NCI-H2227 treated with DMSO at 0.1 percent for 48 hours (cell line): Measurements from ENCODE around the gene RASA3.

Experiments used
- DNase-seq: peaks from one replicate; lab custom pipeline; 2025; lab: John Stamatoyannopoulos, UW

The RASA3 gene

DNA sequence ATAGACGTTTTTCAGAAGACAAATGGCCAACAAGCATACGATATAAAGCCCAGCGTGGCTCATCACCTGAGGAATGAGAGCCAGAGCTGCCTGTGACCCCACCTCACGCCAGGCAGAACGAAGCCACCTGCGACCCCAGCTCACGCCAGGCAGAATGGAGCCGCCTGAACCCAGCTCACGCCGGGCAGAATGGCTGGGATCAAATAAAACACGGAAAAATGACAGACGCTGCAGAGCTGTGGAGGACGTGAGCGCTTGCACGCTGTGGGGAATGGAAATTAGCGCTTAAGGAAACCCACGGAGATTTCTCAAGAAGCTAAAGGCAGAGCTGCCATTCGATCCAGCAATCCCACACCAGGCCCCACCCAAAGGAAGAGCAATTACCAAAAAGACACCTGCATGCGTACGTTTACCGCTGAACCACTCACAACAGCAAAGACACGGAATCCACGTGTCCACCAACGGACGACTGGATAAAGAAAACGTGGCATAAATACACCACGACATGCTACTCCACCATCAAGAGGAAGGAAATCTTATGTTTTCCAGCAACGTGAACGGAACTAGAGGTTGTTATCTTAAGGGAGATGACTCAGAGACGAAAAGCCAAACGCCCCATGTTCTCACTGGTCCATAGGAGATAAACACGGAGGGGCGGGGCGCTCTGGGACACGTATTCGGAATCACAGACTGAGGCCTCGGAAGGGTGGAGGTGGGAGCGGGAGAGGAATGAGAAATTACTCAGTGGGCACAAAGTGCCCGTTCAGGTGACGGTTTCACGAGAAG is 127.8 kb downstream of the RASA3 start:
- DNase-seq, result no peak

DNA sequence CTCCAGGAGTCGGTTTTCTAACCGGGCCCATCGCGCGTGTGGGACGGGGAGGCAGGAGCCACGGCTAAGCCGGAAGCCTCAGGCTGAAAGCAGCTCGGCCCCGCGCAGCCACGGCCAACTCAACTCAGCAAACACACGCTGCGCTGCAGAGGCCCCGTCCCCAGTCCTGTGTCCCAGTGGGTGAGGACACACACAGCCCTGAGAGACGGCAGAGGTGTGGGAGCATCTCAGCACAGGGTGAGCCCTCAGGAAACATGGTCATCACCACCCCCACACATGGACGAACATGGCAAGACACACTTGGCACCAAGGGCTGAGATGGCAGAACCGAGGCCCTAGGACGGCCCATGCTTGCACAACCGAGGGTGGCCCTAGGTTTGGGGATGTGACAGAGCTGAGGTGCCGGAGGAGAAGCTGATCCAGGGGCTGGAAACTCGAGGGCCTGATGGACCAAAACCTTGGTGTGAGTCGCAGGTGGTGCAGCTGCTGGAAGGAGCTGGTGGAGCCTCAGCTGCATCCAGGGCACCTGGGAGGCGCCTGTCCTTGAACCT is 129.6 kb downstream of the RASA3 start:
- no peak for DNase-seq

DNA sequence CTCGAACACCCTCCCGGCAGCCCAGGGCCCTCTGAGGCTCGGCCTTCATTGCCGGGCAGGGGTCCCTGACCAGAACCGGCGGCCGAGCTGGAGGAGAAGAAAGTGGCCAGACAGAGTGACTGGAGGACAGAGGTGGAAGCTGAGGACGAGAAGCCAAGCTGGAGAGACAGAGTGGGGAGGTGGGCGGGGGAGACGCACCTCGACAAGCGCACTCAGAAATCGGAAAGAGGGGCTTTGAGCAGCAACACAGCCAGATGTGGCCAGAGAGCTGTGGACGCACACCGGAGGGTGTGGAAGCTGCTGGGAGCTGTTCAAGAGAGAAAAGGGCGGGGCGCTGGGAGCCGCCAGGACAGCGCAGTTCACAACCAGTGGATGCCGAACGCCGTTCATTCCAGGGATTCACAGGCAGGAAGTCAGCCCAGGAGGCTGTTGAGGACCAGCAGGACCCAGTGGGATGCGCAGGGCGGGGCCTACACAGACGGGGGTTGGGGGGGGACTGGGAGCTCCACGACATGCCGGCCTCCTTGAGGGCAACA is 130.3 kb downstream of the RASA3 start:
- no peak for DNase-seq

DNA sequence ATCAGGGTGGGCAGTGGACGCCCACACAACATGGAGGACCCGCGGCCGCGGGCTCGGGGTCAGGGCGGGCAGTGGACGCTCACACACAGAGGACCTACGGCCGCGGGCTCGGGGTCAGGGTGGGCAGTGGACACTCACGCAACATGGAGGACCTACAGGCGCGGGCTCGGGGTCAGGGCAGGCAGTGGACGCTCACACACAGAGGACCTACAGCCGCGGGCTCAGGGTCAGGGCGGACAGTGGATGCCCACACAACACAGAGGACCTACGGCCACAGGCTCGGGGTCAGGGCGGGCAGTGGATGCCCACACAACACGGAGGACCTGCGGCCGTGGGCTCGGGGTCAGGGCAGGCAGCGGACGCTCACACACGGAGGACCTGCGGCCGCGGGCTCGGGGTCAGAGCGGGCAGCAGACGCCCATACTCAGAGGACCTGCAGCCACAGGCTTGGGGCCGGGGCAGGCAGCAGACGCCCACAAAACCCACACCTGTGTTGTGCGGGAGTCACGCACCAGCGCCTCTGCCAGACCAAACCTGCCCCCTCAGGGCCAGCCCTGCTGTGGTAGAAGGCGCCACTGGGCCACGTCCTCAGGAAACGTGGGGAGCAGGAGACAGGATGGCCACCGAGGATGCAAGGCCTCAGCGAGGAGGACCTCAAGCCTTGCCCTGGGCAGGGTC is 131.0 kb downstream of the RASA3 start:
- DNase-seq, result no peak

DNA sequence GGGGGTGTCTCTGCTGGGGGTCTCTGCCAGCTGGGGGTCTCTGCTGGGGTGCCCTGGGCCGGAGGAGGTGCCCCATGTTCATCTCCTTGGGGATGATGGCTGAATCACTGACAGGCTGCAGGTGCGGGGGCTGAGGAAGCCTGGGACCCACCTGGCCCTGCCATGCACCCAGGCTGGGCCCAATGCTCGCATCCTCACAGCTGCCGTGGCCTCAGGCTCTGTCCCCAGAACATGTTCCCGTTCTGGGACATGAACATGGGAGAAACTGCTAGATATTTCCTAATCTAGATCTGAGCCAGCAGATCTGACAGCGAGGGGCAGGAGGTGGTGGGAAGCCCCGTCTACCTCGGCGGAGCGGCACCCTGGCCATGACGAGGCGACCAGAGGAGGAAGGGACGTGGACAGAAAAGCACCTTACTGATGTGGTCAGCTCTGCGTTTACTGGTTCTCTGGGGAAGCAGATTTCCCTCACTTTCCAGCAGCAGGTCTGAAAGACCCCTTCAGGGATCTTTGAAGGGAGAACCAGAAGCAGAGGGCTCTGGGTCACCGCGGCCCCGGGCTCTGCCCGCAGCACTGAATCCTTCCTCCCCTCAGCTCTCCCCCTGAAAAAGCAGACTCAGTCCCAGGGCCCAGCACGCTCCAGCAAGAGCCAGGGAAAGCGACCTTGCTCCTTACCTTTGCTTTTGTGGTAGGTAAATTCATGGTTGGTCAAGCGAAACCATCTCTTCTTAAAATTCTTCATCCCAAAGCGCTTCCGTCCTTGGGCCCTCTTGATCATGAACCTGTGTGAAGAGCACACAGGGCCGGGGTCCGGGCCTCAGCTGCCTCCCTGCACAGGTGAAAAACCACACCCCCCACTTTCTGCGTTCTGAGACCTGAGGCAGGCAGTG is 132.0 kb downstream of the RASA3 start:
- no peak for DNase-seq

DNA sequence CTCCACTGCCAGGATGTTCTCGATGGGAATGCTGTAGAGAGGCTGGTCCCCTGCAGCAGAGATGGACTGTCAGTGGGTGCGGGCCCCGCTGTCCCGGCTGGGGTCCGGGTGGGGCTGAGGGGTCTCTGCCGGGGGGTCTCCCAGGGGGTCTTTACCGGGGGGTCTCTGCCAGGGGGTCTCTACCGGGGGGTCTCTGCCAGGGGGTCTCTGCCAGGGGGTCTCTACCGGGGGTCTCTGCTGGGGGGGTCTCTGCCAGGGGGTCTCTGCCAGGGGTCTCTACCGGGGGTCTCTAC is 132.9 kb downstream of the RASA3 start:
- DNase-seq, result no peak

DNA sequence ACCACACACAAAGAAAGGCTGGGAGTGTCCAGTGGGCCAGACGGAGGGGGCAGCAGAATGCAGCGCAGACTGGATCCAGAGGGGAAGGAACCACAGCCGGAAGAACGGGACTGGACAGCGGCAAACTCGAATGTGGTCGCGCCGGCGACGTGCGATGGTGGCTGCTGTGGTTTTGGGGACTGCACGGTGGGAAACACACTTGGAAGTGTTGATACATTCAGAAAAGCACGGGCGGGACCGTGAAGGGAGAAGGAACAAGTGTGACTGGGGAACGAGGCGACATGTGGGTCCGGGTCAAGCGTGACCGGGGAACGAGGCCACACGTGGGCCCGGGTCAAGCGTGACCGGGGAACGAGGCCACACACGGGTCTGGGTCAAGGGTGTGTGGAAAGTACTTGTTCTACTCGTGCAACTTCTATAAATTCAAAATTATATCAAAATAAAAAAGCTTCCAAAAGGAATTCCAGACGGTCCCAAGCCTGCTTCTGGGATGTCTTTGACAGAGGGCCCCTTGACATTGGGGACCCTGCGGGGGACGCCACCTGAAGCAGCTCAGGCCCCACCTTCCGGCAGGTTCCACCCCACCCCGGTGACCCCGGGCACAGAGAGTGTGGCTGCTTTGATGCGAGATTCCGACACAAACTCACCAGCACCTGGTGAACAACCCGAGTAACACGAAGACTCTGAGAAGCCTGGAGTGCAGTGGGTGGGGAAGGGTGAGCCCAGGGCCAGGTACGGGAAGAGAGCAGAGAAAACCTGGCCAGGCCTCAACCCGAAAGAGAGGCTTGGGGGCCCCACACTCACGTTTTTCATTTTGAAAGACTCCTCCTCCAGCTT is 133.4 kb downstream of the RASA3 start:
- DNase-seq, result no peak

DNA sequence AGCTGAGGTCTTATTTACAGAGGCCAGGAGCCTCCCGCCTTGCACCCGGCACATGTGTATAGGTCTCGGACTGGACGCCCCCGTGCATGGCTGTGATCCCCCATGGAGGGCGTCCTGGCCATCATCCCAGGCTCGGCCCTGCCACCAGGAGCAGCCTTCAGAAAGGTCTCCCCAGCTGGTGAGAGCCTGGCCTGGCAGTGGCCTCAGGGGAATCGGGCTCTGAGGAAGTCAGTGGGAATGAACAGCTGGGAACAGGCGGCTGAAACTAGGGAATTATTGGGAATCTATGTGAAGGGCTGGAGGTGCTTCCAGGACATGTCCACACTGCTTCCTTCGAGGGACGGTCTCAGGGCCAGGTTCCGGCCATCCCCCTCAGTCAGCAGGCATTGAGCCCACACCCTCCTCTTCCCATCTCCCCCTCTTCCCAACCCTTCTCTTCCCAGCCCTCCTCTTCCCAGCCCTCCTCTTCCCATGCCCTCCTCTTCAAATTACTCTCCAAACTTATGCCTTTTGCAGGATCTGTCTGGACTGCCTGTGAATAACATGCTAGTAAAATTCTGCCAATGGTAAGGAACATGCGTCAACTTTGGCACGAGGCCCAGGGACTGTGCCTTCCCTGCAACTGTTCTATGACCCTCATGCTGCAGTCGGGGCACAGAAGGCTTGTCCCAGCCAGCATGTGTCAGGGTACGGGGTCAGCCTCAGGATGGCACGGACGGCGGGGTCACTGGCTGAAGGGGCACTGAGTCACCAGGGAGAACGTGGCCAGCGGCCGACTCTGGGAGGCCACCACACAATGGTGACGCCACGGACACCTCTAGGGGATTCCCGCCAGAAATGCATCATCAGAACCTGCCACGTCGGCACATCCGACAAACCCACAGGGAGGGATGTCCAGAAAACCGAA is 134.3 kb downstream of the RASA3 start:
- DNase-seq, result no peak

DNA sequence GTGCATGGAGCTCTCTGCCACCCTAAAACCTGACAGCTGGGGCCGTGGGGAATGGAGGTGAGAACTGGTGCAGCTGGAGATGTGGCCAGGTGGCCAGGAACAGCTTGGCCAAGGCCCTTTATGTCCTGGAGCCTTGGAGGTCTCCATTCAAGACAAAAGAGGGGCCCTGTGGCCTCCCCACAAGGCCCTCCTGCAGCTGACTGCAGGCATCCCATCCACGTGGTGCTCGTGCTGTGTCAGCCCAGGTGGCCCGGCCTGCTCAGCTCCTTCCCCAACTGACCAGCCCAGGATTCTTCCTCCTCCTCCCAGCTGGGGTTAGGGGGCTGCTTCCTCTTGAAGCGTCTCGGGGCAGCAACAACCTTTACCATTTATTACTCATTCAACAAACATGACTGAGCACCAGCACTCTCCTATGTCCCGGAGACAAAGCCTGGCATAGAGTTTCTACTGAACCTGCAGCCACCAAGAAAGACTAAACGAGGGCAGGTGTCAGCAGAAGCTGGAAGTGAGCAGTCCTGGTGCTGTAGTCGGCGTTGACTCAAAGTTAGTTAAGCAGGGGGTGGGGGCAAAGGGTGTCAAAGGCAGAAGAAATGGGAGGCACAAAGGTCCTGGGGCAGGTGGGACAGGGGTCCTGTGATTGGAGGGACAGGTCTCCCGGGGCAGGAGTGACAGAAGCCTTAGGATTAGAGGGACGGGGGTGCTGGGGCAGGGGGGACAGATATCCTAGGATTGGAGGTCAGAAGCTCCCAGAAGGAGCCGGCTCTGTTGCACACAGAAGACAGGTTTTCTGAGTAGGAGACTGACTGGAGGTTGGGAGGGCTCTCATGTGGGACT is 135.3 kb downstream of the RASA3 start:
- no peak for DNase-seq

DNA sequence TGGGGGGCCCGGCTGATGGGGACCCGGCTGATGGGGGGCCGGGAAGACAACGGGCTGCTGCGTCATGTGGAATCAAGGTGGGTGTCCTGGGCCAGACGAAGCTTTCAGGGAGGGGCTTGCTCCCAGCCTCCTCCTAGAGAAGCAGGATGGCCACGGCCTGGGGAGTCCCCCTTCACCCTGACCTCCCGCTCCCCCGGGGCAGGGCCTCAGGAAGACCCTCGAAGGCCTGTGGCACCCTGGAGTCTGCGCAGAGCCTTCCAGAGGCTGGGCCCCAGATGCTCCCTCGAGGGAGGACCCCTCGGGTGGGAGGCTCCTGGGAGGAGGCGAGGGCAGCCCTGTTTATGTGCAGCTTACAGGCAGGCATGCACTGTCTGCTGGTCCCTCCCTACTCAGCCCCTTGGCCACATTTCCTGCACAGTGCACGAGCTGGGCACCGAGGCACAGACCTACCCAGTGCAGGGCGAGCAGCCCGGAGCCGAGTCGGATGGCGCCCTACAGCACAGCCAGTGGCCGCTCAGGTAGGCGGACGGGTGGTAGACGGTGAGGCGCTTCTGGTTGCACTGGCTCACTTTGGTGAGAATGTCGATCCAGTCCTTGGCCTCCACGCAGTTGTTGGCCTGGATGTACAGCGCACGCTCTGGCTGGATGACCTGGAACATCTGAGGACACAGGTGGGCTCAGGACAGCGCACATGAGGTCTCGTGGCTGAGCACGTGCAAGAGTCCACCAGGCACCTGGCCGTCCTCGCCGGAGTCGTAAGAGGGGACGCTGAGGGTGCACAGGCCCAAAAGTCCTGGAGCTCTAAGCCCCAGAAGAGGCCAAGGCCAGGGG is 136.1 kb downstream of the RASA3 start:
- no peak for DNase-seq

DNA sequence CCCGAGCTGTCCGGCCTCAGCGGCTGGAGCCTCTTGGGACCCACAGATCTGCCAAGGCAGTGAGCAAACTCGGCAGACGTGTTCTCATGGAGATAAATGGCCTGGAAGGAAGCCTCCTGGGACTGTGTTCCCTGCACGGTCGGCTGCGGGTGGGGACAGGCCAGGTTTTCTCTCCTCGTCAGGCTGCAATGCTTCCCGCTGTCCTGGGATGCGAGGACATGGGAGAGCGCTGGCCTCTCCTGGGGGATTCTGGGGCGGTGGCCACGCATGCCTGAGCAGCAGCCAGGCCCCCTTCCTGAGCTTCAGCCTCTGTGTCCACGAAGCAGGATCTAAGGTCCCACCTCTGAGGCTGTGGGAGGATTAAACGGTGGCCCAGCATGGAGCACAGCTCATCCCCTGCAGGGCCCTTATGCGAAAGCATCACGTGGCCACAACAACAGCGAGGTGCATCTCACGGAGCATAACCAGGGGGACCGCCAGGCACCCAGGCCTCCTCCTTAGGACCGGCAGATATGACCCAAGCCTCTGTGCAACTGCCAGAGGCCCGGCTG is 137.3 kb downstream of the RASA3 start:
- no peak for DNase-seq

DNA sequence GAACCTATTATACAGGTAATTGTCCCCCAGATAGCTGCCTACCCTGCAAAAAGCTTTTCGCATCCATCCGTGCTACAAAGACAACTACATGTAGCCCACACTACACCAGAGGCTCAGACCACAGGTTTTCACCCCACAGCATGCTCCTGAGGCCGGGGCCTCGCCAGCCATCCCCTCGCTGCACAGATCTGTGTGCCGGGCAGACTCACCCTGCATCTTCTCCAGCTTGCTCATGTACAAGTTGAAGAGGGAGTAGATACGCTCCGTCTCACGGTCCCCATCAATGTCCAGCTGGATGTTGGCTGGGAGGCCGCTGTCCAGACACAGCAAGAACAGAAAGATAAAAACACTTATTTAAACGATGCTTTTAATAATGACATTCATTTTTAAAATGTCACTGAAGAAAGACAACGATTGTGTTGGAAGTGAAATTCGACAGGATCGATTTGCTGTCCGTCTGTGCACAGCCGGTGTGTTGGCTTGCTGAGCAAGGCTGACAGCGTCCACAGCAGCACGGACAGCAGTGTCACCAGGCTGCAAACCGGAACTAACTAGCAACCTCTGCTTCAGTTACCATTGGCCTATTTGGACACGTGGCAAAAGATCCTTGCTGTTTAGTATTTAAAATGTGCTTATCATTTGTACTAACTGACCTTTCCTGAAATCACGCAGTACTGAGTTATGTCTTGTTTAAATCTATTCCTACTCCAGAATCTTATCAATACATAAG is 140.0 kb downstream of the RASA3 start:
- no peak for DNase-seq

DNA sequence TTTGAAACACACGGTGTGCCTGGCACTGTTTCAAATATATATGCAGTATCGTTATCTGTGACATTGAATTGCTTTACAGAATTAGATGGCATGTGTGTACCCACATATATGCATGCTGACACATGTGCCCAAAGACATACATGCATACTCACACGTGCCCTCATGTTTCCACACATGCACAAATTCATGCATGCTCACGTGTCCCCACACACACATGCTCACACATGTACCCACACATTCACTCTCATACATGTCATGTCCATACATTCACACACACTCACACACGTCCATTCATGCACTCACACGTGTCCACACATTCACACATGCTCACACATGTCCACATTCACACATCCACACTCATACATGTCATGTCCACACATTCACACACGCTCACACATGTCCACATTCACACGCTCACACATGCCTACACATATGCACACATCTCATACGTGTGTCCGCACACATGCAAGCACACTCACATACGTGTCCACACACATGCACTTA is 140.7 kb downstream of the RASA3 start:
- no peak for DNase-seq

DNA sequence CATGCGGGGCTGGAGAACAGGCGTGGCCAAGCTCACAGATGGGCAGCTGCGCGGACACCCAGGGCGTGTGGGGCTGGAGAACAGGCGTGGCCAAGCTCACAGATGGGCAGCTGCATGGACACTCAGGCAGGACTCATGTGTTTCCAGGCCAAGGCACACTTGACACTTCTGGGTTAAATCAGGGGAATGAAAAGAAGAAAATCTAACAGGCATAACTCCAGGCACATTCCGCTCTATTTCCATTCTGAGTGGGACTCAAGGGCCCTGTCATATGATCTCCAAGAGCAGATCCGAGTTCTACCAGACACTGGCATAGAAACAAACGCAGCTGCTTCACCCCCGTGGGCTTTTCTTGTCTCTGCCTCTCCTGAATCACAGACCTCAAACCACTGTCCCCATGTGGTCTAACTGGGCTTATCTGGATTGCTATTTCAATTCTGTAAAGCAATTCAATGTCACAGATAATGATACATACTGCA is 141.2 kb downstream of the RASA3 start:
- DNase-seq, result no peak

DNA sequence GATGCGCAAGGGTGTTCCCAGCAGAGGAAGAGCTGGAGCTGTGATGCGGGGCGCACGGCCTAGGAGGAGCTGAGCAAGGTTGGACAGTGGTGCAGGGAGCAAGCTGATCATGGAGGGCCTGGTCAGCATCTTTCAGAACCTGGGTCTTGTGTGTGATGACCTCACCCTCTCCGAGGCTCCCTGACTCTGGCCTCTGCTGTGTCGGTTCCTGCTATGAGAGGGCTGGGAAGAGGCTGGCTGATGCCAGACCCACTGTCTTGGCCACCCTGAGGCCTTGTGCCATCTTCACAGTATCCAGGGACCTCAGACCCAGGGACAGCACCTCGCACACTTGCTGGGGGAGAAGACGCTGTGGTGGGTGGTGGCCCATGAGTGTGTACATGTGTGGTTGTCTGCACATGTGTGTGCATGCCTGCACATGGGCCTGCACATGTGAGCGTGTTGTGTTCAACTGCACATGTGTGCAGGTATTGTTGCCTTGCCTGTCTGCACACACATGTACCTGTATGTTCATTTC is 142.0 kb downstream of the RASA3 start:
- DNase-seq, result no peak

DNA sequence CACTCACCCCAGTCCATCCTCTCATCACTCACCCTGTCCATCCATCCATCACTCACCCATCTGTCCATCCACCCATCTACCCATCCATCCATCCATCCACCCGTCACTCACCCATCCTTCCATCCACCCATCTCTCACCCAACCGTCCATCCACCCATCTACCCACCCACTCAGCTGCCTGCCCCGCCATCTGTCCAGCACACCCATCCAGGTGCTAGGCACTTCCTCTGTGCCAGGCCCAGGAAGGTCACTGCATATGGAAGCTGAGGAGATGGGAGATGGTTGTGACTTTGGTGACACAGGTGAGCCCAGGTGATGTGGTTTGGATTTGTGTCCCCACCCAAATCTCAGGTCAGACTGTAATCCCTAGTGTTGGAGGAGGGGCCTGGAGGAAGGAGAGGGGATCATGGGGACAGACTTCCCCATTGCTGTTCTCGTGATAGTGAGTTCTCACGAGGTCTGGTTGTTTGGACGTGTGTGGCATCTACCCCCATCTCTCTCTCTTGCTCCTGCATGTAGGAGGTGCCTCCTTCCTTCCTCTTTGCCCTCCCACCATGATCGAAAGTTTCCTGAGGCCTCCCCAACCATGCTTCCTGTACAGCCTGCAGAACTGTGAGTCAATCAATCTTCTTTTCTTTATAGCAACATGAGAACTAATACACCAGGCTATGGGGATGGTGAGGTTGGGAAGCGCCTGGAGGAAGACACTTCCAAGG is 142.7 kb downstream of the RASA3 start:
- DNase-seq, result no peak
